HT1080 (cell line): ENCODE measurements around the gene PTPA. TPM values are rescaled to one million over a fixed set of nuclear protein-coding genes. Genes with fewer than 3 reads are reported as not detected.

Source experiments
- DNase-seq: peaks from one replicate; pipeline ENCODE4 v3.0.0-alpha.2; 2015; ENCODE audit warnings: low read depth
- total RNA-seq: library from RNA; depleted of rRNA; stranded (reverse); fragments of >200 nt; shearing (Covaris generic); gene quantifications from 2 replicates; pipeline ENCODE4 v1.2.3, GENCODE V29; 2014

Gene PTPA
- total RNA-seq, 1 experiment from 2014 or later = 214 TPM

DNA sequence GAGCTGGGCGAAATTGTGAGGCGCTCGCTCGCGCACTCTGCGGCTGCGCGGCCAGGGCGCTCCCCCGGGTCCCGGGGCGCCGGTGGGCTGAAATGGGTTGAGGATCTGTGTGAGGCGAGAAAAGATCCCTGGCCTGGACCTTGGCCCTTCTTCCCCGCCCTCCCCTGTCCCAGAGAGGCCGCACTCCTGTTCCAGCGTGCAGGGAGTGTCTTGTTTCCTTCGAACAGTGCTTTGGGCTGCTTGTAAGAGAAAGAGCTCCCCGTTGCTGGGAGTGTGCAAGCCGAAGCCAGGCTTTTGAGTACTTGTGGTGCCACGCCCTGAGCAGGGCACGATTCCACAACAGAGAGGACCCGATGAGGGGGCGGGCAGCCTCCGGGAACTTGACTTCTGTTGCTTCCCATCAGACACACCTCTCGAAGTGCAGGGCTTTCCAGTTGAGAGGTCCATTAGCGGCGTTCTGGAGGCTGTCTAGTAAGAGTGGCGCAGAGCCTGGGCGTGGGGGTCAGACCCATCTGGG lies 29.8 kb upstream of the PTPA start:
- no peak for DNase-seq

DNA sequence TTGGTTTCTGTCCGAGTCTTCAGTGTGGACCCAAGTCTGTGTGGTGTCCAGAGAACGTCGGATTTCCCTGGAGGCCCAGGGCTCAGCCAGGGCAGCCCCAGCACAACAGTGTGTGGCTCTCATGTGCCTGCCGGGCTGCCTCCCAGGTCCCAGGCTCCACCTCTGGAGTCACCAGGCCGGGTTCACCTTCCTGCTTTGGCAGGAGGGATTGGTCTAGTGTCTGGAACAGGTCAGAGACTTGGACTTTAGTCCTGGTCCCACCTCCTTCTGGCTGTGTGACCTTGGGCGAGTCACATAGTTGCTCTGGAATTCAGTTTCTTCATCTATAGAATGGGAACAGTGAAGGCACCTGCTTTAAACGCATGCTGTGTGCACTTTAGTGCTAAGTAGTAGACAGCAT lies 27.1 kb upstream of the PTPA start:
- no peak for DNase-seq

DNA sequence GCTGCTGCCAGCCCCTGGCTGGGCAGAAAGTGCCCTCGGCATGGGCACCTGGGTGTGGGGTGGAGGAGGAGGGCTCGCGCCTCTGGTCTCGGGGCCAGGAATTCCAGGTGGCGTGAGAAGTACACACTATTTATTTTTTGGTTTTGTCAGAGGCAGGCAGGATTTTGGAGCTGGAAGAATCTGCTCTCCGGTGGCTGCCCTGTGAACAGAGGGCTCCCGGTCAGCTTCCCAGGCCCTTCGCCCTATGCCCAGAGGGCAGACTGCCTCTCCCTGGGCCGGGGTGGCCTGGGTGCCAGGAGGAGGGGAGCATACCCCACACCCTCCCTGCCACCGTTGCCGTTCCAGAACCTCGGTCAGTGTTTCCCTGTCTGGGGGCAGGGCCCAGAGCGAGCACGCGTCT lies 22.0 kb upstream of the PTPA start:
- no peak for DNase-seq

DNA sequence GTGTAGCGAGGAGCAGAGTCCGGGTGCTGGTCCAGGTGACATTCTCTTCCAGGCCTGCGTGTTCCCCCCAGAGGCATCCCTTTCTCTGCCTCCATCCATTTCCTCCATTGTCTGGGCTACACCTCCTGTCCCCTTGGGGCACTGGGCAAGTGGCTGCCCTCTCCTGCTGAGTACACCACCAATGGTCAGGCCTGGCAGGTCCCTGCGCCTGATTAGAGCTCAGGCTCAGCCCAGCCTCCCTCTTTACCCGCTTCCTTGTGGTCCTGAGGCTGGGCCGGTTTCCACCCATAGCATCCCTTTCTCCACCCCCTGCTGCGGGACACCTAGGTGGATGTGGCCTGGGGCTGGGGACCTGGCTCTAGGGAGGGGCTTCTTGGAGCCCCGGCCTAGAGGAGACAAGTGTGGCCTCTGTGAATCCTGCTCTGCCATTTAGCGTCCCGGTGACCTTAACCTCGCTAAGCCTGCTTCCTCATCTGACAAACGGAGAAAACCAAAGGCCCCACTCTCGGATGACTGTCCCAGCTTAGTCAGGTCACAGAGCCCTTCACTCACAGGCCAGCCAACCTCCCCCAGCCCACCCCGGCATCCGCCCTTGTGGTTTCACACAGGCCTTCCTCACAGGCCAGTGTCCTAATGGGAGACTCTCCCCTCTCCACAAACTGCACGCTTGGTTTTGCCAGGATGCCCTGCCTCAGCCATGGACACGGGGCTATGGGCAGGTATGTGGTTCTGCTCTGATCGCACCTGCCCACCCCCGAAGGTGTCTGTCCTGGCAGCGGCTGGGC lies 17.4 kb upstream of the PTPA start:
- DNase-seq = no peak

DNA sequence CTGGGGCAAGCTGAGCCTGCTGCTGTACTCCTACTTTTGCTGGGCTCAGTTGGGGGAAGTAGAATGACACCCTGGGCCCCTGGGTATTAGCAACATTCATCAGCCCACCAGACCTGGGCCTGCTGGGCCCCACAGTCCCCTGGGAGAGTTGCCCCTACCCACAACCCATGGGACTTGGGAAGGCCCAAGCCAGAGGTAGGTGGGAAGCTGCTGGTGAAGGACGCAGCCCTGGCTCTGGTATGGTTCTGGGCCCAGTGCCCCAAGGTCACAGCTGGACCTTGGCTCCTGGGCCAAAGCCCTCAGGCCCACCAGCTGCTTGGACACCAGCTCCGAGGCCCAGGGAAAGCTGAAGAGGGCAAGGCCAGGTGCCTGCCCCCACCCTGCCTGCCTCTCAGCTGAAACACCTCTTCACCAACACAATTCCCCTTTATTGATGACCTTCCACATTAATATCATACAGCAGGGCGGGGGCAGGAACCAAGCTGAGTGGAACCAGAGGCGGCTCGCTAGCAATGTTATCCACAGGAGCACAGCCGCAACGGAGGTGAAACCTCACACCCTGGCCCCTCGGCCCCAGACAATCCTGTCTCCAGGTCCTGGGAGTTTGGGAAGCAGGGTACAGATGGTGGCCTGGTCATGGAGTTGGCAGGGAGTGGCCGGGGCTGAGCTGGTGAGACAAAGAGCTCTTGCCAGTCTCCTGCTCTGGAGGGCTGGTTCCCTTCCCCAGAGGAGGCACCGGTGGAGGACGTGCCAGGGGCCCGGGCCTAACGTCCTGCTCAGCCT lies 16.6 kb upstream of the PTPA start:
- DNase-seq = no peak

DNA sequence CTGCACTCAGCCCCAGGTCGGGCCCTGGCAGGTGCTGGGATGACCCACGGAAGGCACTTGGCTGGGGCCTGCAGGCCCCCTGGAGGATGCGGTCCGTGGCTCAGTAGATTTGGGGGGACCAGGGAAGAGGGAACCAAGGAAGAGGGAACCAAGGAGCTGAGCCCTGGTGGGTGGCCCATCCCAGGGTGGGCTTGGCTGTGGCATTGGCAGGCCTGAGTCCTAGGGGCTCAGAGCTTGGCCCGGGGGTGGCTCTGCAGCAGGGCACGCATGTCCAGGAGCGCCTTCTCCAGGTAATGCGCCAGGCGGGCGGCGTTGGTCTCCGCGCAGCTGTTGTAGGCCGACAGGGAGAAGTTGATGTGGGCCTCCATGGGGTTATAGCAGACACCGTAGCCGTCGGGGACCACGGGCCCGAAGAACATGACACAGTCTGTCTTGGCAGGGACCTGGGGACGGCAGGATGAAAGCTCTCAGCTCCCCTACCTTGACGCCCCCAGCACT lies 16.0 kb upstream of the PTPA start:
- DNase-seq = no peak

DNA sequence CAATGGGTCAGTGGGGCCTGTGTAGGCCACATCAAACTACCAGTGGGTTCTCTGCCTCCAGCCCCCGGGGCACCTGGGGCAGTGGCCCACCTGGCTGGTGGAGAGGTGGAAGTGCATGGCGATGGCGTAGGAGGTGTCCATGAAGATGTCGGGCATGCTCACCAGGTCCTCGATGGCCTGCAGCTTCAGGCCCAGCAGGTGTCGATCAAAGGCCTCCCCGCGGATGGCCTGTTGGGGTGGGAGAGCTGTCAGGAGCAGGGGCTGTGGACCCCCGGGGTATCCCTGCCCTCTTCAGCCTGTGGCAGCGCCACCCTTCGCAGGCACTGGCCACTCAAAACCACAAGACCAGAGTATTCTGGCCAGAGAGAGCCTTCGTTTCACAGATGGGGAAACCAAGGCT lies 15.3 kb upstream of the PTPA start:
- no peak for DNase-seq

DNA sequence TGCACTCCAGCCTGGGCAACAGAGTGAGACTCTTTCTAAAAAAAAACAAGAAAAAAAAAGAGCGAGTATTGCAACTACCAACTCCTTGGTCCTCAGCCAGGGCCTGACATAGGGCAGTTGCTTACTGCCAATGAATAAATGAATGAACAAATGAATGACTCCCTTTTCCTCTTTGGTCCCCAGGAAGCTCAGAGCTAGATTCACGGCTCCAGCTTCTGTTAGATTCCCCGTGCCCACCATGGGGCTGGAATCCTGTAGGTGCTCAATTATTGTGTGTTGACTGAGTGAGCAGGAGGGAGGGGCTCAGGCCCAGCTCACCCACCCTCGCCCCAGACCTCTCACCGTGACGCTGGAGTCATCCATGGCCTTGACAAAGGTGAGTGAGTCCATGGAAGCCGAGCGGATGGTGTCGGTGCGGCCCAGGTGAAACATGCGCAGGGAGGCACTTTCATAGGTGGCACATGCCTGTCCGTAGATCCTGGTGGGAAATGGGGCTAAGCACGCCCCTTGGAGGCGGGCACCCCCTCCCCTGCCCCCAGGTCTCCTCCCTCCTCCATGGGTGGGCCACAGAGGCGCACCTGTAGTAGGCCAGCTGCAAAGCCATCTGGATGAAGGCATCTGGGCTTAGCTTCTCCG lies 13.4 kb upstream of the PTPA start:
- no peak for DNase-seq

DNA sequence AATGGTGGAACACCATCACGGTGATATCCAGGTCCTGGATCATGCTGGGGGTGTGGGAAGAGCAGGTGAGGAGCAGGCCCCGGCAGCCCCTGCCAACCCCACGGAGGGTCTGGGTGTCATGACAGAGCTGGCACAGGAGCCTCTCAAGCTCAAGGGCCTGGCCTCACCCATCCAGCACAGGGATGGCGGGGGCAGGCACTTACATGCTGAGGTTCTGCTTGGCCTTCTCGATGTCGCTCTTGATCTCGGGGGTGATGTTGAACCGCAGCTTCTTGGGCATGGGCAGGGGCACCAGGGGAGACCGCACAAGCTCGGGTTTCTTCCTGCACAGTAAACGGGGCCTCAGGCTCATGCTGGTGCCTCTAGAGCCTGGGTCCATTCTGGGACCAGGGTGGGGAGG lies 12.9 kb upstream of the PTPA start:
- no peak for DNase-seq

DNA sequence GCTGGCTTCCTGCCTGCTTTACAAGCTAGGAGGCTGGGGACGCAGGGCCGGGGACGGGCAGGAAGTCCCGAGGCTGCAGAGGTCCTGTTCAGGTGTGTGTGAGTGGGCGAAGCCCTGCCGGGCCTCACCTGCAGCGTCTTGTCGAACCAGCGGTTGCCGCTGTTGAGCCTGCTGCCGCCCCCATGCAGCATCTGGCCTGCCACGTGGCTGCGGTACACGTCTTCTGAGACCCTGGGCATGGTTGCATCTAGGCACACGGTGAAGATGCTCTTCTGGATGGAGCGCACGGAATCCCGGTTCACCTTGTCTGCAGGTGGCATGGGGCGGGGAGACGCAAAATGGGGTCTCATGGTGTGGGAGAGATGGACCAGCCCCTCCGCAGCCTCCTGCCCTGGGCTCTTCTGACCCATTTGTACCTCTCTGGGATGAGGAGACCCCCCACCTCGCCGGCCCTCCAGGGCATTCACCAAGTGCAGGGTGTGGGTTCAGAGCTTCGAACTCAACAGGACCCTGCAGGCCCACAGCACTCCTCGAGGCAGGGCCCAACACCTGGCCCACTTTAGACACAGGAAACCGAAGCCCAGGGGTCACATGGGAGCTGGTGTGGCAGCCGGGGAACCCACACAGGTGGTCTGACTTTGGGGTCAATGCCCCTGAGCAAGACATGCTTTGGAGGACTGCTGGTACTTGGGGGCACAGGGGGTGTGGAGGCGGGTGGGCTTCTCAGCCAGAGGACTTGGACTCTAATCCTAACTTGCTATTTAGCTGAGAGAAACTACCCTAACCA lies 10.6 kb upstream of the PTPA start:
- no peak for DNase-seq

DNA sequence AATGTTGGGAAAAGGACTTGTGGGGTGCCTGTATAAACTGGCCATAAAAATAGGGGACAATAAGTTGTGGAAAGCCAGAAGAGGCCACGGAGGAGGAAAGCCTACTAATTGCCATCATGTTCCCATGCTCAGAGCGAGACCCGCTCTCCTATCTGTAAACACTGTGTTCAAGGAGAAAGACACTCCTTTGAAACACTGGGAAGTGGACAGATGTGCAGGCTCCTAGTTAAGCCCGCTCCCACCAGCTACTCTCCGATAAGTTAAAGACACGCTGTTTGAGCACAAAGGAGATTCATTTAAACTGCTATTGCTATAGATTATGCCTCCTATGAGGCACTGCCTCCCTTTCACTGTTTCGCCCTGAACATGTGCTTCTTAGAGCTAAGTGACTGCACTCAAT lies 9.9 kb upstream of the PTPA start:
- DNase-seq = no peak

DNA sequence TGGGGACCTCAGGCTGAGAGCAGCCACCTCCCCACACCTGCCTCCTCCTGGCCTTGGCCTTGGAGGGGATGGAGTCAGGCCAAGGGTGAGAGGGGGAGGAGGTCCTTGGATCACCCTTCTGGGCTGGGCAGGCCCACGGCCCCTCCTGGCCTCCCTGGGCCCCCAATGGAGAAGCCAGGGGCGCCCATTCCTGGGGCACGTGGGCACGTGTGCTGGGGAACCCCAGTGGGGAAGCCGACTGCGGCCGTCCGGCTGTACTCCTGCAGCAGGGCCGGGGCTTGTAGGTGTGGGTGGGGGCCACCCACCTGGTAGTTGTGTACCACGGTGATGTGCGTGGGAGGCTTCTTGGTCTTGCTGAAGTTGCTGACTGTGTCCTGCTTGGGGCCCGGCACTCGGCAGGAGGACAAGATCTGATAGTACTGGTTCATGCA lies 9.1 kb upstream of the PTPA start:
- no peak for DNase-seq

DNA sequence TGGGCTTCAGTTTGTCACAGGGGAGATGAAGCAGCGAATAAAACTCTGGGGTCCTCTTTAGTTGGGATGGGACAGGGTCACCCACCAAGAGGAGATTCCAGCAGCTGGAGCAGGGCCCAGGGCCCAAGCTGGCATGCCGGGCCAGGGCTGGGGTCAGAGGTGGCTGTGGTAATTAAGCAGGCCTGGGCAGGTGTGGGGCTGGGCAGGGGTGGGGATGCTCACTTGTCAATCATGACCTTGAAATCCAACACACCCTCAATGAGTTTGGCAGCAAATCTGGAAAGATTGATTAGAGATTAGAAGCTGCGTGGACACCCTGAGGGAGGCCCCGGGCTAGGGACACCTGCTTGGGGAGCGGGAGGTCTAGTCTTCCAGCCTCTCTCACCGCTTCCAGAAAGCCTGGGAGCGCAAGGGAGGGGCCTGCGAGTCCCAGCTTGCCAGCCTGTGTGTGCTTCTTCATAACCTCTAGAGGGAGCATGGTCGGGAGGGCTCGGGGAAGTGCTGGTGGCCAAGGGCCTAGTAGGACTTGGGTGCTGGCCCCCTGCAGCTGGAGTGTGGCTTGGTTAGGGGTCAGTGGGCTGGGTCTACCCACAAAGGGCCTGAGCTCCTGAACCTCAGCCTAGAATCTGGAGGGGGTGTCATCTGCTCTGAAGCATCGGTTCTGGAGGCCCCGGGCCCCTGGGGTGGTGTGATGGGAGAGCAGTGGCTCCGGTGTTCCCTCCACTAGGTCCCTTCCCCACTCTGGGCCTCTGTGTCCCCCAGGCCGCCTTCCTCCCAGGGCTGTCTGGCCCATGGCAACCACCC lies 8.2 kb upstream of the PTPA start:
- peak; percentile 36 for DNase-seq

DNA sequence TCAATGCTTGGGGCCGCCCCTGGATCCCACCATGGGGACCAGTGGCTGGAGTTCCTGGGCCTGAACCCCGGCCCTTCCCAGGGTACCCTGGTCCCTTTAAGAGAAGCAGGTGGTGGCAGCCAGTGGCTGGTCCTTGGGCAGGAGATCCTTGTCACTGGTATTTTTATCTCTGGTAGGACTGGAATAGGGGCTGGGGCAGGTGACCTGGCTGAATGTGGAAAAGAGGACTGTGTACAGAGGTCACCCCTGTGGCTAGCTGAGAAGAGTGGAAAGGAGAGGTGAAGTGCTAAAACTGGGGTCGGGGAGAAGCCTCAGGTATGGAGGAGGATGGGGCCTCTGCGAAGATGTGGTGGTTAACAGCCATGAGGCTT lies 7.6 kb upstream of the PTPA start:
- DNase-seq = no peak

DNA sequence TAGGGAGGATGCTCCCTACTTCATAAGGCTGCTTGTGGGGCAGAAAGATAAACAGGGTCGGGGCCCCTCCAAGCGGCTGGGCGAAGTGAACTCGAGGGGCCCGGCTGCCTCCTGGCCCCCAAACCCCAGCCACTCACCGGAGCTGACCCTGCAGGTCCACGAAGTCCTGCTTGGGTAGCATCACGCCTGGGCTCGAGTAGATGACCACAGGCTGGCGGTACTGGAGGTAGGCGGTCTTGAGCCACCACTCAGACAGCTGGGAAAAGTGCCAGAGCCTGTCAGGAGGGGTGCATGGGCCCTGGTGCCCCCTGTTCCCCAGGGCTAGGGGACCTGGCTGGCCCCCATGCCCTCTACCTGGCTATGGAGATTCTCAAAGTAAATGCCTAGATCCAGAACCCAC lies 7.2 kb upstream of the PTPA start:
- DNase-seq = no peak

DNA sequence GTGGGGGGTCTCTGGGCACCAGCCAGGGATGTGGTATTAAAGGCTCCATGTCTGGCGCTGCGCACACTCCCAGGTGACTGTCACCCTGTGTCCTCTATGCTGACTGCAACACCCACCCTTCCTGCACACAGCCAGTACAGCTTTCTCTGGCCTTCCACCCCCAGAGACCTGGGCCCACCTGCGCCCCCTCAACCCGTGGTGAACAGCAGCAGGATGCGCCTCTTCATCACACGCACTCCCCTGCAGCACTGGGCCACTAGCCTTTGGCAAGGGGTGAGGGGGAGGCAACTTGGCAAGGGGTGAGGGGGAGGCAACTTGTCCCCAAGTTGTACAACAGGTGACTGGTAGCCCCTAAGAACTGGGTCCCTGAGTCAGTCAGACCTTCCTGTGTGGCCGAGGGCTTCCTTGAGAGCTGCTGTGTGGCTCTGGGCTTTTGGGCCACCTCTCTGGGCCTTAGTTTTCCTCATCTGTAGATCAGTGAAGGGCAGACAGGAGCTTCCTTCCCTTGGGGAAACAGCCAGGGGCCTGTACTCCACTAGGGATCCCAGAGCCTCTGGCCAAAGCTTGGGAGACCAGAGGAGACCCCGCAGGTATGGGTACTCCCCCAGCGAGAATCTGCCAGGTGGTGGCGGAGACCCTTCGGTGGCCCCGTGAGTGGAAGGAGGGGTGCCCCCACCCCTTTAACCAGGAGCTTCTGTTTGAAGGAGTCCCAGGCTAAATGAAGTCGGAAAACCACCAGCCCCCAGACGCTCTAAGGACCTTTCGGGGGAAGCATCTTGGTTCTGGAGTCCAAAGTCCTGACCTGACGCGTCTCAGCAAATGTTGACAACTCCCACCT lies 5.1 kb upstream of the PTPA start:
- DNase-seq = no peak

DNA sequence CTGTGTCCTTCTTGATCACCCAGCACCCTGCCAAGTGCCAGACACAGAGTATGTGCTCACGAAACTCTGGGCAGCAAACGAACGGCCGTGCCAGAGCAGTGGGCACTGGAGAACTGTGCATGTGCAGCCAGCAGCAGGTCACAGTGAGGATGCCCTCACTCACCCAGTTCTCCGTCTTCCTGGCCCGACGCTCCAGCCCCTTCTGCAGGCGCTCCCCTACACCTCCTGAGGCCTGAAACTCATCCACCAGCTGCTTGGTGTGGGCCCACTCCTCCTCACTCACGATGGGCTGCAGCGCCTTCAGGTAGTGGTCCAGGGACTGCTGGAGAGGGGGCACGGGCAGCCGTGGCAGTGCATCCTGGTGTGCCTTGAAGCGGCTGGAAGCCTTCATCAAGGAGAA lies 3.6 kb upstream of the PTPA start:
- DNase-seq = no peak

DNA sequence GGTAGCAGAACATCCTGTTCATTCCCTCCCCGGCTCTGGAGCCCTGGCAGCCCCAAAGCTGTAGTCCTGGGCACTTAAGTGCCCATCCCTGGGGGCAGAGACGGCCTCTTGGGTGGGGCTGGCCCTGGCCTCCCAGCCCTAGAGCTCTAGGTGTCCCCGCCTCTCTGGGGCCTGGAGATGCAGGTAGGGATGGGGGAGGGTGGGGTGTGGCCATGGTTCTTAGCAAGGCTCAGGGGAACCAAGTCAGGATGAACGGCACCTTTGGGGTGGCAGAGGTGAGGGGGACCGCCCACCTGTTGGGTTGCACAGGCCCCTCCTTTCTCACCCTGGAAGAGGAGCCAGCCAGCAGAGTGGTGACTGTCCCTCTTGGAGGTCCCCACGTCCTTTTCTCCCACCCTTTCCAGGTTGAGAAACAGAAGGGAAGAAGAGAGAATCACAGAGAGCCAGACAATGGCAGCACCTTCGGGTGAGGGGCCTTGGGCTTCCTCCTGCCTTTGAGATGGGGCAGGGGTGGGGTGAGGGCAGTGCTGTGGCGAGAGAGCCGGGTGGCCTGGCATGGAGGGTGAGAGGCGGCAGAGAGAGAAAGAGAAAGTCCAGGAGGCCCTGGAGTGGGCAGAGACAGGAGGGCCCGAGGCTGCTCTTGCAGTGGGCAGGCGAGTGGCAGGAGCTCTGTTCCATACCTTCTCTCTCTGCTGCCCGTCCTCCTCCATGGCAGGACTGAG lies 3.0 kb upstream of the PTPA start:
- DNase-seq = no peak
